Right hindlimb (tissue), 1 donor: ENCODE data around the gene TBC1D32.
"Not testable (repeated sequence)": the region's sequence is repeated elsewhere in the genome, so short reads cannot be mapped to it uniquely, and the experiment has no call there.

Source experiments
- DNase-seq: peaks from one replicate; pipeline ENCODE4 v3.0.0-alpha.2; 2018

Gene TBC1D32

GRCh38 chr6:121110733-121111132, 223.5 kb downstream of the TBC1D32 start:
- no peak for DNase-seq

GRCh38 chr6:121106962-121107361, 227.3 kb downstream of the TBC1D32 start:
- DNase-seq, result no peak

GRCh38 chr6:121105461-121105860, 228.8 kb downstream of the TBC1D32 start:
- DNase-seq, result no peak

- DNase-seq, result no peak
Observed at GRCh38 chr6:121093928-121094327, 240.4 kb downstream of the TBC1D32 start.

GRCh38 chr6:121090492-121090891, 243.8 kb downstream of the TBC1D32 start:
- DNase-seq, result no peak

- no peak for DNase-seq
Observed at GRCh38 chr6:121086876-121087275, 247.4 kb downstream of the TBC1D32 start.

GRCh38 chr6:121076119-121076518, 258.2 kb downstream of the TBC1D32 start:
- DNase-seq, result no peak

- not testable (repeated sequence) for DNase-seq
Observed at GRCh38 chr6:121068749-121069148, 265.5 kb downstream of the TBC1D32 start.

GRCh38 chr6:121067381-121067780, 266.9 kb downstream of the TBC1D32 start:
- DNase-seq, result no peak

- no peak for DNase-seq
Observed at GRCh38 chr6:121064345-121064744, 269.9 kb downstream of the TBC1D32 start.

- DNase-seq, result no peak
Observed at GRCh38 chr6:121055572-121056163, 278.6 kb downstream of the TBC1D32 start.

GRCh38 chr6:121048593-121048992, 285.7 kb downstream of the TBC1D32 start:
- not testable (repeated sequence) for DNase-seq

GRCh38 chr6:121044905-121045304, 289.4 kb downstream of the TBC1D32 start:
- DNase-seq, result not testable (repeated sequence)

GRCh38 chr6:121043706-121044105, 290.6 kb downstream of the TBC1D32 start:
- not testable (repeated sequence) for DNase-seq

GRCh38 chr6:121043211-121043610, 291.1 kb downstream of the TBC1D32 start:
- DNase-seq, result not testable (repeated sequence)

- no peak for DNase-seq
Observed at GRCh38 chr6:121042766-121043165, 291.5 kb downstream of the TBC1D32 start.

- DNase-seq, result no peak
Observed at GRCh38 chr6:121040831-121041230, 293.4 kb downstream of the TBC1D32 start.

- no peak for DNase-seq
Observed at GRCh38 chr6:121033091-121033490, 301.2 kb downstream of the TBC1D32 start.

GRCh38 chr6:121032268-121033006, 301.8 kb downstream of the TBC1D32 start:
- no peak for DNase-seq
